Osteocyte (in vitro differentiated cells): Measurements from ENCODE around the gene AKNA. TPM values are rescaled to one million over a fixed set of nuclear protein-coding genes. Genes with fewer than 3 reads are reported as not detected.

Experiments
- DNase-seq: peaks from one replicate; pipeline ENCODE4 v3.0.0; 2021; ENCODE audit warnings: mixed read lengths; ENCODE audit not compliant: unreplicated experiment; ENCODE audit errors: extremely low spot score
- H3K27ac Mint-ChIP-seq: one replicate; pipeline ENCODE4 v1.8.0; 2021; ENCODE audit warnings: mild to moderate bottlenecking, mixed read lengths; ENCODE audit not compliant: unreplicated experiment
- H3K27me3 Mint-ChIP-seq: one replicate; pipeline ENCODE4 v1.8.0; 2021; ENCODE audit warnings: mixed read lengths; ENCODE audit not compliant: unreplicated experiment
- H3K36me3 Mint-ChIP-seq: one replicate; pipeline ENCODE4 v1.8.0; 2021; ENCODE audit warnings: mixed read lengths; ENCODE audit not compliant: unreplicated experiment
- H3K4me1 Mint-ChIP-seq: one replicate; pipeline ENCODE4 v1.8.0; 2021; ENCODE audit warnings: mixed read lengths; ENCODE audit not compliant: unreplicated experiment
- H3K4me3 Mint-ChIP-seq: one replicate; pipeline ENCODE4 v1.8.0; 2021; ENCODE audit warnings: mild to moderate bottlenecking, moderate library complexity, mixed read lengths; ENCODE audit not compliant: unreplicated experiment
- H3K9me3 Mint-ChIP-seq: one replicate; pipeline ENCODE4 v1.8.0; 2021; ENCODE audit warnings: mixed read lengths; ENCODE audit not compliant: unreplicated experiment
- total RNA-seq: library from RNA; stranded (reverse); gene quantifications from 2 replicates; pipeline ENCODE4 v1.2.1, GENCODE V29; 2021
- TF ChIP-seq, protein P1 (sequence below): fragments of 200-600 bp; sonication (generic); IDR thresholded peaks from 2 replicates; pipeline ENCODE4 v1.5.0; 2021; ENCODE audit warnings: antibody characterized with exemption, mild to moderate bottlenecking, moderate library complexity

Gene AKNA
- total RNA-seq, 1 donor from 2014 or later = 36.0 TPM

GRCh38 chr9:114433086-114433485 is 45.3 kb upstream of the AKNA start:
- no peak overlapping the region for H3K4me3 Mint-ChIP-seq

GRCh38 chr9:114432323-114433067 is 44.7 kb upstream of the AKNA start:
- Mint-ChIP-seq H3K27me3 (peaks cover 13% of the 10 kb centered on the region), H3K4me3 (no peak overlapping the region), H3K27ac (no peak overlapping the region), H3K9me3 (no peaks in the 10 kb centered on the region), H3K4me1 (no peaks in the 10 kb centered on the region), H3K36me3 (peaks cover 3% of the 10 kb centered on the region)
- TF ChIP-seq, protein P1, sequence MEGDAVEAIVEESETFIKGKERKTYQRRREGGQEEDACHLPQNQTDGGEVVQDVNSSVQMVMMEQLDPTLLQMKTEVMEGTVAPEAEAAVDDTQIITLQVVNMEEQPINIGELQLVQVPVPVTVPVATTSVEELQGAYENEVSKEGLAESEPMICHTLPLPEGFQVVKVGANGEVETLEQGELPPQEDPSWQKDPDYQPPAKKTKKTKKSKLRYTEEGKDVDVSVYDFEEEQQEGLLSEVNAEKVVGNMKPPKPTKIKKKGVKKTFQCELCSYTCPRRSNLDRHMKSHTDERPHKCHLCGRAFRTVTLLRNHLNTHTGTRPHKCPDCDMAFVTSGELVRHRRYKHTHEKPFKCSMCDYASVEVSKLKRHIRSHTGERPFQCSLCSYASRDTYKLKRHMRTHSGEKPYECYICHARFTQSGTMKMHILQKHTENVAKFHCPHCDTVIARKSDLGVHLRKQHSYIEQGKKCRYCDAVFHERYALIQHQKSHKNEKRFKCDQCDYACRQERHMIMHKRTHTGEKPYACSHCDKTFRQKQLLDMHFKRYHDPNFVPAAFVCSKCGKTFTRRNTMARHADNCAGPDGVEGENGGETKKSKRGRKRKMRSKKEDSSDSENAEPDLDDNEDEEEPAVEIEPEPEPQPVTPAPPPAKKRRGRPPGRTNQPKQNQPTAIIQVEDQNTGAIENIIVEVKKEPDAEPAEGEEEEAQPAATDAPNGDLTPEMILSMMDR = no peak
- DNase-seq = no peak

More at GRCh38 chr9:114433086-114433485, 45.3 kb upstream of the AKNA start:
- TF ChIP-seq, protein P1 = no peak
- H3K4me1 Mint-ChIP-seq = no peaks in the 10 kb centered on the region
- H3K9me3 Mint-ChIP-seq = no peaks in the 10 kb centered on the region
- no peak for DNase-seq
- H3K36me3 Mint-ChIP-seq = peaks cover 3% of the 10 kb centered on the region
- H3K27me3 Mint-ChIP-seq = peaks cover 13% of the 10 kb centered on the region
- no peak overlapping the region for H3K27ac Mint-ChIP-seq

- TF ChIP-seq, protein P1 = no peak
- Mint-ChIP-seq H3K4me1 (no peaks in the 10 kb centered on the region), H3K36me3 (peaks cover 3% of the 10 kb centered on the region), H3K9me3 (no peaks in the 10 kb centered on the region), H3K27me3 (peaks cover 13% of the 10 kb centered on the region), H3K4me3 (no peak overlapping the region), H3K27ac (no peak overlapping the region)
- no peak for DNase-seq
These were observed 44.0 kb upstream of the AKNA start for GRCh38 chr9:114431770-114432169.

DNA sequence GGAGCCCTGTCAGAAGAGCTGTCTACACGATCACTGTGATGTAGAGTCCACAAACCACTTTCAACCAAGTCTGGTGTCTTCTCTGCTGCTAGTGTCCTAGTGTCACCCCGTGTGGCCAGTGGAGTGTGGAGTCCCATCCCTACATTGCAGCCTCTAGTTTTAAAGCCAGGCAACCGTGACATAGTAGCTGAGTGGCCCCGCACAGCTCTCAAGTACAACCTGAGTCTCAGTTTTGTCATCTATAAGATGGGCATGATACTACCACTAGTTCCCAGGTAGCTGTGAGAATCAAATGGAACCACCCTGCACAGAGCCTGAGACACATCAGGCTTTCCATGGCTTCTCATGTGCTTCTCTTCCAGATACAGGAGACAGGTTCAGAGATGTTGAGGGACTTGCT is 43.2 kb upstream of the AKNA start:
- Mint-ChIP-seq H3K4me1 (no peaks in the 10 kb centered on the region), H3K36me3 (peaks cover 3% of the 10 kb centered on the region), H3K4me3 (no peak overlapping the region), H3K27ac (no peak overlapping the region), H3K27me3 (peaks cover 13% of the 10 kb centered on the region), H3K9me3 (no peaks in the 10 kb centered on the region)
- DNase-seq = no peak
- TF ChIP-seq, protein P1 = no peak

GRCh38 chr9:114430457-114430856 is 42.7 kb upstream of the AKNA start:
- Mint-ChIP-seq H3K9me3 (no peaks in the 10 kb centered on the region), H3K36me3 (peaks cover 3% of the 10 kb centered on the region), H3K4me1 (no peaks in the 10 kb centered on the region), H3K27ac (no peak overlapping the region), H3K27me3 (peaks cover 13% of the 10 kb centered on the region), H3K4me3 (no peak overlapping the region)
- TF ChIP-seq, protein P1 = no peak
- no peak for DNase-seq
